Panc1 (cell line): ENCODE results near the gene LSM4. TPM values are rescaled to one million over a fixed set of nuclear protein-coding genes. Genes with fewer than 3 reads are reported as not detected.

Experiments used
- ATAC-seq: fragments of 200-7000 bp; cut with Tn5 transposase; 2 replicates; pipeline ENCODE4 v1.9.1; 2020; ENCODE audit warnings: mild to moderate bottlenecking, moderate library complexity
- BruUV-seq: library from RNA; stranded (reverse); fragments of 400-500 nt; replicated peaks from 2 replicates; lab custom pipeline; 2021; lab: Mats Ljungman, UMichigan
- CTCF ChIA-PET: fragments of 300-600 bp; sonication (Branson Sonifier 250); formaldehyde crosslinking; loops from one replicate; lab custom pipeline; 2022; ENCODE audit warnings: antibody characterized with exemption; lab: Charles Lee
- POLR2A ChIA-PET: fragments of 300-600 bp; sonication (Branson Sonifier 250); formaldehyde crosslinking; loops from one replicate; lab custom pipeline; 2022; ENCODE audit warnings: antibody characterized with exemption; lab: Charles Lee
- DNase-seq: peaks from one replicate; pipeline ENCODE4 v3.0.0-alpha.2; 2010; ENCODE audit warnings: low read depth, low spot score
- H3K27ac ChIP-seq: 2 replicates; pipeline ENCODE4 v1.5.1; 2011; ENCODE audit warnings: mild to moderate bottlenecking, low read length, inconsistent platforms
- H3K27me3 ChIP-seq: fragments of 200-500 bp; sonication (Bioruptor generic); 2 replicates; pipeline ENCODE4 v1.6.0; 2014; ENCODE audit warnings: low read length, inconsistent platforms; ENCODE audit not compliant: control insufficient read depth, insufficient read depth
- H3K36me3 ChIP-seq: fragments of 200-500 bp; sonication (Bioruptor generic); 2 replicates; pipeline ENCODE4 v1.5.1; 2014; ENCODE audit warnings: inconsistent platforms, mild to moderate bottlenecking, low read length, moderate library complexity; ENCODE audit not compliant: control insufficient read depth, insufficient read depth
- H3K4me1 ChIP-seq: 2 replicates; pipeline ENCODE4 v1.5.1; 2011; ENCODE audit warnings: inconsistent platforms, mild to moderate bottlenecking, low read length, moderate library complexity; ENCODE audit not compliant: control insufficient read depth, insufficient read depth
- H3K4me3 ChIP-seq, 2 experiments: 2 replicates each; pipeline ENCODE4 v1.5.1; 2011 to 2012; ENCODE audit warnings: low read depth in 2 of 2, low read length in 2 of 2, mild to moderate bottlenecking in 2 of 2, inconsistent platforms in 1 of 2, moderate library complexity in 1 of 2
- H3K9me3 ChIP-seq: fragments of 200-500 bp; sonication (Bioruptor generic); 2 replicates; pipeline ENCODE4 v1.5.1; 2014; ENCODE audit warnings: low read depth, mild to moderate bottlenecking, inconsistent platforms, low read length, moderate library complexity; ENCODE audit not compliant: control insufficient read depth, insufficient read depth
- POLR2AphosphoS5 ChIP-seq: IDR thresholded peaks from 2 replicates; pipeline ENCODE4 v1.6.1; 2012; ENCODE audit warnings: mild to moderate bottlenecking, low read depth, low read length, moderate library complexity
- SIN3A ChIP-seq: IDR thresholded peaks from 2 replicates; pipeline ENCODE4 v1.6.1; 2012; ENCODE audit warnings: low read depth, mild to moderate bottlenecking, low read length, moderate library complexity, borderline replicate concordance; ENCODE audit not compliant: insufficient read depth
- TCF7L2 ChIP-seq: IDR thresholded peaks from 2 replicates; pipeline ENCODE4 v1.6.1; 2011; ENCODE audit warnings: mild to moderate bottlenecking, low read depth, low read length, inconsistent platforms
- in situ Hi-C: cut with HindIII; loops from 2 replicates; pipeline ENCODE4 v1.10.0; 2016; ENCODE audit warnings: low sequenced_read_pairs, low pct_unique_long_range_greater_than_20kb
- intact Hi-C: fragments of 100-400 bp; cut with micrococcal nuclease; formaldehyde crosslinking; loops from one replicate; pipeline ENCODE4 v1.10.0; 2022; ENCODE audit not compliant: unreplicated experiment
- total RNA-seq: library from RNA; stranded (reverse); gene quantifications from one replicate; pipeline ENCODE4 v1.2.1, GENCODE V29; 2021; ENCODE audit not compliant: unreplicated experiment
- TF ChIP-seq, protein P1 (sequence below), 2 experiments: IDR thresholded peaks; 2 replicates each; pipeline ENCODE4 v1.6.1; 2011 to 2012; ENCODE audit warnings: low read depth in 2 of 2, control low read depth in 1 of 2, low read length in 1 of 2, mild to moderate bottlenecking in 1 of 2, moderate library complexity in 1 of 2; ENCODE audit not compliant: insufficient read depth in 1 of 2
- TF ChIP-seq, protein P2 (sequence below): fragments of 450-650 bp; IDR thresholded peaks from 2 replicates; pipeline ENCODE4 v1.5.1; 2017; ENCODE audit warnings: mild to moderate bottlenecking

The LSM4 gene
- total RNA-seq, 1 experiment from 2014 or later = 209 TPM

DNA sequence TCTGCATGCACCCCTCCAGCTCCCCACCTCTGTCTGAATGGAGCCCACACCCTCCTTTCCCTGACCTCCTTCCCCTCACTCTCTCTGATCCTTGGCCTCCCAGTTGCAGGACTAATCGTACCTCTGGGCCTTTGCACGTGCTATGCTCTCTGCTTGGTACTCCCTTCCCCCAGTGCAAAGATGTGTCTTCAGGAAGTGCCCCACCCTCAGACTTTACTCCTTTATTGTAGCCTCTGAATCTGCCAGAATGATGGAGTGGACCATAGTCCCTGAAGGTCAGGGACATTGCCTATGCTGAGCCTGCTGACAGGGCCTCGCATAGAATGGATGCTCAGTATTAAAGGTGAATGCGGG lies 40.1 kb downstream of the LSM4 start:
- Histone ChIP-seq H3K4me1 (peaks cover 18% of the 10 kb centered on the region), H3K27ac (peak overlapping the region; percentile 93), H3K4me3 (peak overlapping the region; percentile 41 to 63; a peak in 3 of 4 replicates), H3K9me3 (no peaks in the 10 kb centered on the region), H3K36me3 (no peaks in the 10 kb centered on the region; the same call in 1 of the 2 replicates), H3K27me3 (no peaks in the 10 kb centered on the region)
- CTCF ChIA-PET = no interaction called here
- no TSS peak for BruUV-seq
- intact Hi-C loops = no loop called here
- TF ChIP-seq, protein P1, sequence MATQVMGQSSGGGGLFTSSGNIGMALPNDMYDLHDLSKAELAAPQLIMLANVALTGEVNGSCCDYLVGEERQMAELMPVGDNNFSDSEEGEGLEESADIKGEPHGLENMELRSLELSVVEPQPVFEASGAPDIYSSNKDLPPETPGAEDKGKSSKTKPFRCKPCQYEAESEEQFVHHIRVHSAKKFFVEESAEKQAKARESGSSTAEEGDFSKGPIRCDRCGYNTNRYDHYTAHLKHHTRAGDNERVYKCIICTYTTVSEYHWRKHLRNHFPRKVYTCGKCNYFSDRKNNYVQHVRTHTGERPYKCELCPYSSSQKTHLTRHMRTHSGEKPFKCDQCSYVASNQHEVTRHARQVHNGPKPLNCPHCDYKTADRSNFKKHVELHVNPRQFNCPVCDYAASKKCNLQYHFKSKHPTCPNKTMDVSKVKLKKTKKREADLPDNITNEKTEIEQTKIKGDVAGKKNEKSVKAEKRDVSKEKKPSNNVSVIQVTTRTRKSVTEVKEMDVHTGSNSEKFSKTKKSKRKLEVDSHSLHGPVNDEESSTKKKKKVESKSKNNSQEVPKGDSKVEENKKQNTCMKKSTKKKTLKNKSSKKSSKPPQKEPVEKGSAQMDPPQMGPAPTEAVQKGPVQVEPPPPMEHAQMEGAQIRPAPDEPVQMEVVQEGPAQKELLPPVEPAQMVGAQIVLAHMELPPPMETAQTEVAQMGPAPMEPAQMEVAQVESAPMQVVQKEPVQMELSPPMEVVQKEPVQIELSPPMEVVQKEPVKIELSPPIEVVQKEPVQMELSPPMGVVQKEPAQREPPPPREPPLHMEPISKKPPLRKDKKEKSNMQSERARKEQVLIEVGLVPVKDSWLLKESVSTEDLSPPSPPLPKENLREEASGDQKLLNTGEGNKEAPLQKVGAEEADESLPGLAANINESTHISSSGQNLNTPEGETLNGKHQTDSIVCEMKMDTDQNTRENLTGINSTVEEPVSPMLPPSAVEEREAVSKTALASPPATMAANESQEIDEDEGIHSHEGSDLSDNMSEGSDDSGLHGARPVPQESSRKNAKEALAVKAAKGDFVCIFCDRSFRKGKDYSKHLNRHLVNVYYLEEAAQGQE (IDR thresholded peaks at IDR 0.05; ENCODE audit: insufficient read depth in 1 of 2, low read depth in 2 of 2, low read length in 1 of 2) = no peak
- no peak for TF ChIP-seq TCF7L2
- TF ChIP-seq, protein P2, sequence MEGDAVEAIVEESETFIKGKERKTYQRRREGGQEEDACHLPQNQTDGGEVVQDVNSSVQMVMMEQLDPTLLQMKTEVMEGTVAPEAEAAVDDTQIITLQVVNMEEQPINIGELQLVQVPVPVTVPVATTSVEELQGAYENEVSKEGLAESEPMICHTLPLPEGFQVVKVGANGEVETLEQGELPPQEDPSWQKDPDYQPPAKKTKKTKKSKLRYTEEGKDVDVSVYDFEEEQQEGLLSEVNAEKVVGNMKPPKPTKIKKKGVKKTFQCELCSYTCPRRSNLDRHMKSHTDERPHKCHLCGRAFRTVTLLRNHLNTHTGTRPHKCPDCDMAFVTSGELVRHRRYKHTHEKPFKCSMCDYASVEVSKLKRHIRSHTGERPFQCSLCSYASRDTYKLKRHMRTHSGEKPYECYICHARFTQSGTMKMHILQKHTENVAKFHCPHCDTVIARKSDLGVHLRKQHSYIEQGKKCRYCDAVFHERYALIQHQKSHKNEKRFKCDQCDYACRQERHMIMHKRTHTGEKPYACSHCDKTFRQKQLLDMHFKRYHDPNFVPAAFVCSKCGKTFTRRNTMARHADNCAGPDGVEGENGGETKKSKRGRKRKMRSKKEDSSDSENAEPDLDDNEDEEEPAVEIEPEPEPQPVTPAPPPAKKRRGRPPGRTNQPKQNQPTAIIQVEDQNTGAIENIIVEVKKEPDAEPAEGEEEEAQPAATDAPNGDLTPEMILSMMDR = no peak
- TF ChIP-seq POLR2AphosphoS5 = no peak
- no peak for TF ChIP-seq SIN3A
- DNase-seq (no peak), ATAC-seq (no peak)
- POLR2A ChIA-PET = interaction anchor here (3.5 kb wide), 1 partner anchor 10 kb away, joined by 22 read pairs; no protein-coding TSS in a partner anchor
- in situ Hi-C loops = no loop called here

DNA sequence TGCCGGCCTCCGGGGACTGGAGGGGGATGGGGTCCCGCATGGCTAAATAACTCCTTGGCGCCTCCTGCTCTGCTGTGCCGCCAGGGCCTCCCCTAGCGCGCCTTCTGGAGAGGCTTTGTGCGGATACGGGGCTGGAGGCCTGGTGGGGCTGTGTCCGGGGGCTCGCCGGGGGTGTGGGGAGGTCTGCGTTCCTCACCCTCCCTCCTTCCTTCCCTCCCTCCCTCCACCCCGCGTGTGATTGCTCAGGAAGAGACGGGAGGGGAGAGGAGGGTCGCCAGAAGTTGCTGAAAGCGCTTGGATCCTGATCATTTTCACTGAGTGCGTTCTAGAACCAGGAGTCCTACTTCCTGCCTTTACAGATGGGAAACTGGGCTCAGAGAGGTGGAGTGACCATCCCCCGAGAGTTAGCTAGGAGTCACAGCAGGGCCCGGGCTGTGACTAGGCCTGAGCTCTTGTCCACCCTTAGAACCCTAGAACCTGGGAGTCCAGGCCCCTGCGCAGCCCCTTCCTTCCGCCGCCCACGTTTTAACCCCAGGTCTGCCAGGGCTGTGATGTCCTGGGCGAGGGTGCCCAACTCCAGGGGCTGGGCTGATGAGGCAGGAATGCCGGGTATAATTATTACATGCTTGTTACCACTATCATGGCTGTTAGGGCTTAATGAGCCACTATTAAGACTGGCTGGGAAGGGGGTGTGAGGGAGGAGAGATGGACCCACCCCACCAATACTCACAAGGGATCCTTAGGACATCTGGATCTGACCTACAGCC lies 40.7 kb downstream of the LSM4 start:
- Histone ChIP-seq H3K4me3 (peak overlapping the region; percentile 41 to 63), H3K36me3 (no peaks in the 10 kb centered on the region; the same call in 1 of the 2 replicates), H3K27me3 (no peaks in the 10 kb centered on the region), H3K4me1 (peaks cover 18% of the 10 kb centered on the region), H3K9me3 (no peaks in the 10 kb centered on the region), H3K27ac (peak overlapping the region; percentile 93)
- DNase-seq (no peak), ATAC-seq (peak; percentile 59)
- TSS peak; percentile 96 for BruUV-seq
- CTCF ChIA-PET = interaction anchor here (0.7 to 0.8 kb wide), 2 partner anchors 19 to 40 kb away, joined by 3 to 5 read pairs; partner anchors contain the start of gene LSM4
- intact Hi-C loops = no loop called here
- in situ Hi-C loops = no loop called here
- TF ChIP-seq, protein P1 (IDR thresholded peaks at IDR 0.05; ENCODE audit: insufficient read depth in 1 of 2, low read depth in 2 of 2, low read length in 1 of 2) = no peak
- POLR2A ChIA-PET = interaction anchor here (0.5 to 3.5 kb wide), 8 partner anchors 10 to 172 kb away, joined by 3 to 22 read pairs (median 4); partner anchors contain the start of gene LSM4
